ENCODE data around the gene RELB.

DNA sequence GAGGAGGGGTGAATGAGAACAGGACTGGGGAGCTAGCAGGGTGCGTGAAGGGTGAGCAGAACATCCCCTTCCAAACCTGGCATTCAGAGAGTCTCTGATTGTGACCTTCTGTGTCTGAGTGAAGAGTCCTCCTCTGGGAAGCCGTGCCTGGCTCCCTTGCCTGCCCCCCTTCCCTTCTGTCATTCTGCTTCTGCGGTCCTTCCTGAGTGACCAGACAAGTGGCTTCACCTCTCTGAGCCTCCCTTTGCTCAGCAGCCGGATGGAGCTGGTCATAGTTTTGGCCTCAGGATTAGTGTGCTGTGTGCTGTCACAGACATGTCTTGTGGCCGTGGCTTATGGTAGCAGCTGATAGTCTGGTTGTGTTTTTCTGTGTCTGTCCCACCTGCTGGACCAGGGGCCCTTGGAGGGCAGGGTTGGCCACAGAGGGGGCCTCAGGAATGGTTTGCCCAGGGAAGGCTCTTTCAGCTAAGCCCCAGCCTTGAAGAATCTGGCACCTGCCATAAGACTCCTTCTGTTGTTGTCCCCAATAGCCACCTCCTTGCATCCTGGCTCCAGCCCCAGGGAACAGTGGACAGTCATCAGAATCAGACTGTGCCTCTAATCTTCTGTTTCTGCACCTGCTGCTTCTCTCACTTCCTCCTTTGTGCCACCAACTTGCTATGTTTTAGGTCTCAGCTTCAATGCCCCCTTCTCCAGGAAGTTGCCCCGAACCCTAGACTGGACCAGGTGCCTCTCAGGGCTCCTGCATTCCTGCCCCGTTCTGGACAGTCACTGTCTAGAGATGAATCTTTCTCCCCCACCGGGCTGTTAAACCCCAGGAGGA is 40.1 kb upstream of the RELB start:
- TF ChIP-seq, protein P1, sequence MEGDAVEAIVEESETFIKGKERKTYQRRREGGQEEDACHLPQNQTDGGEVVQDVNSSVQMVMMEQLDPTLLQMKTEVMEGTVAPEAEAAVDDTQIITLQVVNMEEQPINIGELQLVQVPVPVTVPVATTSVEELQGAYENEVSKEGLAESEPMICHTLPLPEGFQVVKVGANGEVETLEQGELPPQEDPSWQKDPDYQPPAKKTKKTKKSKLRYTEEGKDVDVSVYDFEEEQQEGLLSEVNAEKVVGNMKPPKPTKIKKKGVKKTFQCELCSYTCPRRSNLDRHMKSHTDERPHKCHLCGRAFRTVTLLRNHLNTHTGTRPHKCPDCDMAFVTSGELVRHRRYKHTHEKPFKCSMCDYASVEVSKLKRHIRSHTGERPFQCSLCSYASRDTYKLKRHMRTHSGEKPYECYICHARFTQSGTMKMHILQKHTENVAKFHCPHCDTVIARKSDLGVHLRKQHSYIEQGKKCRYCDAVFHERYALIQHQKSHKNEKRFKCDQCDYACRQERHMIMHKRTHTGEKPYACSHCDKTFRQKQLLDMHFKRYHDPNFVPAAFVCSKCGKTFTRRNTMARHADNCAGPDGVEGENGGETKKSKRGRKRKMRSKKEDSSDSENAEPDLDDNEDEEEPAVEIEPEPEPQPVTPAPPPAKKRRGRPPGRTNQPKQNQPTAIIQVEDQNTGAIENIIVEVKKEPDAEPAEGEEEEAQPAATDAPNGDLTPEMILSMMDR (conservative IDR thresholded peaks at IDR 0.05 in 1 of 2, IDR thresholded peaks at IDR 0.05 in 1 of 2; ENCODE audit: extremely low read depth in 1 of 2, insufficient read depth in 1 of 2, low read depth in 1 of 2, low read length in 2 of 2): no peak
- TF ChIP-seq EZH2 (IDR thresholded peaks at IDR 0.05; ENCODE audit: borderline replicate concordance, low read length): no peak

Measured in mammary epithelial cell (primary cell).